H1 (cell line): Measurements from ENCODE around the gene KCNN4.

ENCODE experiments used
- CTCF ChIP-seq, 3 experiments: IDR thresholded peaks; 1 replicate in 2 of 3; 2 replicates in 1 of 3; pipeline versions ENCODE4 v1.5.1 to v1.6.1; 2011; ENCODE audit warnings: low read length in 3 of 3, mild to moderate bottlenecking in 3 of 3, inconsistent platforms in 2 of 3, low read depth in 1 of 3, moderate library complexity in 1 of 3; ENCODE audit not compliant: insufficient read depth in 1 of 3; ENCODE audit errors: control extremely low read depth in 1 of 3
- EGR1 ChIP-seq: IDR thresholded peaks from 2 replicates; pipeline ENCODE4 v1.6.1; 2011; ENCODE audit warnings: low read depth, low read length, borderline replicate concordance
- EP300 ChIP-seq, 2 experiments: IDR thresholded peaks; 1 replicate in 1 of 2; 2 replicates in 1 of 2; pipeline ENCODE4 v1.6.1; 2011 to 2012; ENCODE audit warnings: low read depth in 2 of 2, low read length in 2 of 2, mild to moderate bottlenecking in 2 of 2, borderline replicate concordance in 1 of 2, inconsistent platforms in 1 of 2, moderate library complexity in 1 of 2
- EZH2 ChIP-seq: fragments of 200-600 bp; sonication (generic); IDR thresholded peaks from 2 replicates; pipeline ENCODE4 v1.7.1; 2012; ENCODE audit warnings: low read depth, mild to moderate bottlenecking, moderate library complexity, low read length, inconsistent platforms; ENCODE audit not compliant: severe bottlenecking
- GABPA ChIP-seq: IDR thresholded peaks from 2 replicates; pipeline ENCODE4 v1.6.1; 2011; ENCODE audit warnings: mild to moderate bottlenecking, low read length, moderate library complexity, borderline replicate concordance; ENCODE audit not compliant: insufficient read depth
- JUN ChIP-seq: IDR thresholded peaks from 2 replicates; pipeline ENCODE4 v1.6.1; 2011; ENCODE audit warnings: low read depth, mild to moderate bottlenecking, improper control_type of control experiment, low read length
- POLR2A ChIP-seq, 2 experiments: IDR thresholded peaks; 1 replicate in 1 of 2; 2 replicates in 1 of 2; pipeline ENCODE4 v1.6.1; 2011; ENCODE audit warnings: low read depth in 2 of 2, low read length in 2 of 2, mild to moderate bottlenecking in 2 of 2; ENCODE audit errors: control extremely low read depth in 1 of 2
- POLR2AphosphoS5 ChIP-seq: IDR thresholded peaks from 2 replicates; pipeline ENCODE4 v1.6.1; 2011; ENCODE audit warnings: low read depth, low read length
- RBBP5 ChIP-seq: IDR thresholded peaks from 2 replicates; pipeline ENCODE4 v1.7.1; 2012; ENCODE audit warnings: low read depth, mild to moderate bottlenecking, inconsistent platforms, low read length, moderate library complexity, borderline replicate concordance
- RNF2 ChIP-seq: fragments of 200-900, 300-1000 bp; sonication (generic); IDR thresholded peaks from 2 replicates; pipeline ENCODE4 v1.7.1; 2016; ENCODE audit warnings: borderline replicate concordance, low read depth, mild to moderate bottlenecking, antibody characterized with exemption, low read length; ENCODE audit not compliant: poor library complexity, severe bottlenecking; ENCODE audit errors: missing control alignments
- SUZ12 ChIP-seq: fragments of 200-600 bp; sonication (generic); IDR thresholded peaks from 2 replicates; pipeline ENCODE4 v1.6.1; 2012; ENCODE audit warnings: mild to moderate bottlenecking, inconsistent platforms, low read length, moderate library complexity, mixed read lengths
- TCF12 ChIP-seq: IDR thresholded peaks from 2 replicates; pipeline ENCODE4 v1.6.1; 2011; ENCODE audit warnings: low read depth, mild to moderate bottlenecking, low read length
- ZNF274 ChIP-seq: IDR thresholded peaks from 2 replicates; pipeline ENCODE4 v1.7.0; 2012; ENCODE audit warnings: low read length, borderline replicate concordance; ENCODE audit errors: extremely low read depth

- TF ChIP-seq EGR1 (no peak), CTCF (IDR thresholded peaks at IDR 0.05; ENCODE audit: control extremely low read depth in 1 of 3, insufficient read depth in 1 of 3, low read depth in 1 of 3, low read length in 3 of 3) (no peak), POLR2AphosphoS5 (no peak), TCF12 (no peak), RBBP5 (no peak), EZH2 (no peak), SUZ12 (no peak), RNF2 (no peak), JUN (no peak), EP300 (IDR thresholded peaks at IDR 0.05; ENCODE audit: borderline replicate concordance in 1 of 2, low read depth in 2 of 2, low read length in 2 of 2) (no peak), POLR2A (IDR thresholded peaks at IDR 0.05; ENCODE audit: control extremely low read depth in 1 of 2, low read depth in 2 of 2, low read length in 2 of 2) (no peak), GABPA (no peak), ZNF274 (no peak)
Measured at GRCh38 chr19:43780706-43781525, at the start of gene KCNN4.
